Activated gamma-delta T cell treated with anti-CD3 and anti-CD28 coated beads, Interleukin-2, amount 50 U/mL, for 16 hours (primary cell): ENCODE data around the gene AIG1.
A peak's percentile ranks its signal among the peaks of the same experiment; 100 is the strongest.
"Not testable (repeated sequence)": the region's sequence is repeated elsewhere in the genome, so short reads cannot be mapped to it uniquely, and the experiment has no call there.

Experiments used
- DNase-seq: peaks from one replicate; pipeline ENCODE4 v3.0.0-alpha.2; 2020; ENCODE audit warnings: low read depth

The AIG1 gene

DNA sequence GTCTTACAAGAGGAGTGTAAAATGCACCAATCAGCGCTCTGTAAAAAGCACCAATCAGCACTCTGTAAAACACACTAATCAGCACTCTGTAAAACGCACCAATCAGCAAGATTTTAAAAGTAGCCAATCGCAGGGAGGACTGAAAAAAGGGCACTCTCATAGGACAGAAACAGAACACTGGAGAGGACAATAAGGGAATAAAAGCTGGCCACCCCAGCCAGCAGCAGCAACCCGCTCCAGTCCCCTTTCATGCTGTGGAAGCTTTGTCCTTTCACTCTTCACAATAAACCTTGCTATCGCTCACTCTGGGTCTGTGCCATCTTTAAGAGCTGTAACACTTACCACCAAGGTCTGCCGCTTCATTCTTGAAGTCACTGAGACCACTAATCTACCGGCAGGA lies 1.7 kb upstream of the AIG1 start:
- DNase-seq: no peak

DNA sequence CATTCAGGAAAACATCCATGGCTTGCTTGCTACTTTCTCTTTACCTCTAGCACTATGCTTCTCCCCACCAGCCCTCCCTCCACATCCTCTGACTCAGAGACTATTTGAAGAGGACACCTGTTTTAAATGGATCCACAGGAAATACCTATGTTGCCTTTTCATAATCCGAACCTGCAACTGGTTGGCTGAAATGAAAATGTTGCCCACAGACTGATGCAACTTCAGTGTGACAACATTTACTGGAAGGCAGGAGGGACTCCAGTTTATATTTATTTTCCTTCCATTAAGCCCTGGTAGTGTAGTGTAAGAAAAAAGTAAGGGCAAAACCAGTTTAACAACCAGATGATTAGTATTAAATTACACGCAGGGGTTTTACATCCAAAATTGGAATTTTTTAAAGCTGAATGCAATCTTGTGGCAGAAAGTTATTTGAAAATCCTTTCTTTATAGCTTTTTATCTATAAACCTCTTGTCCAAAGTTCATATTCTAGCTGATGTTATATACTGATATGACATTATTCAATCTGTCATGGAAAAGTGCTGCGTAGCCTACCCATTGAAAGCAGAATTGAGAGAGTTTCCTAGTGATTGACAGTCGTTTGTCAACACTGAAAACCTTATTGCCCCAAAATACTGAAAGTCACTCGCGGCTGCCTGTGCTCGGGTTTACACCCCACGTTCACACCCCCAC lies 881 bp upstream of the AIG1 start:
- no peak for DNase-seq

- peak; percentile 62 for DNase-seq
Observed at GRCh38 chr6:143060354-143060805, 309 bp upstream of the AIG1 start.

- no peak for DNase-seq
Observed at GRCh38 chr6:143061597-143062385, 1.1 kb downstream of the AIG1 start.

DNA sequence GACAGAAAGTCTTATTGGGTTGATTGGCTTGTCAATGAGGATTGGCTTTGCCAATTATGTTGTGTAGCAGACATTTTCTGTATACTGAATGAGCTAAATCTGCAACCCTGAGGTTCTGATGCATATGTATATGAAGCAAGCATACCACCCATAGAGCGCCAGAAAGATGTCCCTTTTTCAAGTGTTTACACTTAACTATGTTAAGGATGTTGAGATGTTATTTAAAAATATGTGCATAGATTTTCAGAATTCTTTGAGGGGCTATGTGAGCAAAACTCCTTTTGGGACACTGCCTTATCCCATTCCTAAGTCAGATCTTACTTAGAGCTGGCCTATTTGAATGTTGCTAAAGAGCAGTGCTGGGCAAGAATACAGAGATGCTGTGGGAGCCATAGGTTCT lies 1.9 kb downstream of the AIG1 start:
- no peak for DNase-seq

GRCh38 chr6:143063631-143064030 lies 2.9 kb downstream of the AIG1 start:
- no peak for DNase-seq

DNA sequence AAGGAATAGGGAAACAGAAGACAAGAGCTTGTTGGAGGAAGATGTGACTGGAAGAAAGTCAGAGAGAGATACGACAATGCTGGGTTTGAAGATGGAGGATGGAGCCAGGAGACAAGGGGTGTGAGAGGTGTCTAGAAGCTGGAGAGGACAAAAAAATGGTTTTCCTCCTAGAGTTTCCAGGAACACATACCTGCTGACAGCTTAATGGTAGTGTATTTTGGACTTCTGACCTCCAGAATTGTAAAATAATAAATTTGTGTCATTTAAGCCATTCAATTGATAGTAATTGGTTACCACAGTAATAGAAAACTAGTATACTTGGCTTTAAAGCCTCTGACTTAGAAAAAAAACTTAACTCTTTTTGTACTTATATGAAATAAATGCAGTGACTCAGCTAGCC lies 3.6 kb downstream of the AIG1 start:
- no peak for DNase-seq

- no peak for DNase-seq
Observed at GRCh38 chr6:143064951-143065683, 4.4 kb downstream of the AIG1 start.

DNA sequence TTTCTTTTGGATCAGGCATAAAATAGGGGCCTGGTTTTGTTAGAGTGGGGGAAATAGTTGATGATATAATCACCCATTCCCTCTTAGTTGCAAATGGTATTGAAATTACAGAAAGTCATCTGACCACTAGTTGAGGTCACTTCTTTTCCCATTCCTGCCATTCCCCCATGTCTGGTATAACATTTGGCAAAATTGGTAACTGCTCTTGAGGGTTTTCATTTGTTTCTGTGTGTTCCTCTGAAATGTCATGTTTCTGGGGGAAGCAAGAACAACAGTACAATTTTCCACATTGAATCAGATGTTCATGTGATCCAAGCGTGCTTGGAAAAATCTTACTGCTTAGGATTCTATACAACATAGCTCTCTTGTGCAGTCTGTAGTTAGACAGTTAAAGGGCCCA lies 7.3 kb downstream of the AIG1 start:
- no peak for DNase-seq

GRCh38 chr6:143074101-143074500 lies 13.4 kb downstream of the AIG1 start:
- DNase-seq: no peak

DNA sequence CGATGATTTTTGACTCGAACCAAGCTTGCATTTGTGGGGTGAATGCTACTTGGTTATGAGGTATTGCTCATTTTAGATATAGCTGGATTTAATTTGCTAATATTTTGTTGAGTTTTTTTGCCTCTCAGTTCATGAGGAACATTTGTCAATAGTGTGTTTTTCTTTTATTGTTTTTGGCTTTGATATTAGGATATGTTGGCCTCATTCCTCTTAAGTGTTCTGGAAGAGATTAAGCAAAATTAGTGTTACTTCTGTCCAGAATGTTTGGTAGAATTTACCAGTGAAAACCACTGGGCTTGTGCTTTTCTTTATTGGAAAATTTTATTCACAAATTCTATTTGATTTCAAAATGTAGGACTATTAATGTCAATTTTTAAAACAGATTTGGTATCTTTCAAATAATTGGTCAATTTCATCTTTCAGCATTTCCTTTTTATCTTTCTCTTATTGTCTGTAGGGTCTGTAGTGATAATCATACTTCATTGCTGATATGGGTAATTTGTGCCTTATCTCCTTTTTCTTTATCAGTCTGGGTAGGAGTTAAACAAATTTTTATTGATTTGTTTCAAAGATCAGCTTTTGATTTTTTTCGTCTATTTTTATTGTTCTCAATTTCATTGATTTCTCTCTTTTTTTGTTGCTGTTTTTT lies 14.1 kb downstream of the AIG1 start:
- DNase-seq: no peak

GRCh38 chr6:143078468-143079324 lies 18.0 kb downstream of the AIG1 start:
- DNase-seq: no peak

- DNase-seq: no peak
Observed at GRCh38 chr6:143079325-143079640, 18.6 kb downstream of the AIG1 start.

DNA sequence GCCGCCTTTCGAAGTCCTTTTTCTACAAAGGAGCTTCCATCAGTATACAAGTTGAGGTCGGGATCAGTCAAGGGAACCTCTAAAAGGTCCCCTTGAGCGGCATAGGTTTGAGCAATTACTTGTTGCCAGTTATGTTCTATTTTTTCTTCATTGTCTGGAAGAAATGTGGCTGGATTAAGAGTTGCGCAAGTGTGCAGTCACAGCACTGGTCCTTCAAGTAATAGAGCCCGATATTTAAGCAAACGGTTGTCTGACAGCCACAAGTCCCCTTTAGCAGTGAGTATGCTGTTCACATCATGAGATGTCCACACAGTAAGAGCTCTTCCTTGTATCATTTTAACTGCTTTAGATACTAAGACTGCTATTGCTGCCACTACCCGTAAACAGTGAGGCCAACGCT lies 21.6 kb downstream of the AIG1 start:
- DNase-seq: not testable (repeated sequence)

DNA sequence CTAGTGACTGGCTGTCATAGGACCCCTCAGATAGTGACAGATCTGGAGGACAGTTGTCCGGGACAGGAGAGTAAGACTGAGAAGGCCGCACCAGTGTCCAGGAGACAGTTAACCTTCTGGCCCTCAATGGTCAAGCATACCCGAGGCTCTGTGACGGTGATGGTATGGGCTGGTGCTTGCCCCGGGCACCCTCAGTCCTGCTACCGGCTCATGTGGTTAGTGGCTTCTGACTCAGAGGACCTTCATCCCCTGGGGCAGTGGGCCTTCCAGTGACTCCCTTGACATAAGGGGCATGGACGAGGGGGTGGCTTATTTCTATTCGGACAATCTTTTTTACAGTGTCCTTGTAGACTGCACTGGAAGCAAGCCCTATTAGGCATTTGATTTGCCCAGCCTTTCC lies 23.3 kb downstream of the AIG1 start:
- DNase-seq: not testable (repeated sequence)

- DNase-seq: not testable (repeated sequence)
Observed at GRCh38 chr6:143087335-143087734, 26.6 kb downstream of the AIG1 start.

GRCh38 chr6:143087856-143088255 lies 27.2 kb downstream of the AIG1 start:
- DNase-seq: no peak

DNA sequence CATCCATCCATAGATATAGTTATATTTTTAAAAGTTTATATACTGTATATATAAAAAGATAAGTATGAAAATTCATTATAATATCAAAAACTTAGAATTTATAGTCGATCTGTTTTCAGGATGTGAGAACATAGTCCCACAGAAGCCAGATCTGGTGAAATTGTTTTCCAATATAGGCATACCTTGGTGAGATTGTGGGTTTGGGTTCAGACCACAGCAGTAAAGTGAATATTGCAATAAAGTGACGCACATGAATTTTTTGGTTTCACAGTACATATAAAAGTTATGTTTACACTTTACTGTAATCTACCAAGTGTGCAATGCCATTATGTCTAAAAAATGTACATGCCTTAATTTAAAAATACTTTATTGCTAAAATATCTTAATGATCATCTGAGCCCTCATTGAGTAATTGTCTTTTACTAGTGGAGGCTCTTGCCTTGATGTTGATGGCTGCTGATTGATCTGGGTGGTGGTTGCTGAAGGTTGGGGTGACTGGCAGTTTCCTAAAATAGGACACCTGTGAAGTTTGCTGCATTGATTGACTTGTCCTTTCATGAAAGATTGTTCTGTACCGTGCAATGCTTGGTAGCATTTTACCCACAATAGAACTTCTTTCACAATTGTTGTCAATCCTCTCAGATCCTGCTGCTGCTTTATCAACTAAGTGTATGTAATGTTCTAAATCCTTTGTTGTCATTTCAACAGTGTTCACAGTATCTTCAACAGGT lies 29.8 kb downstream of the AIG1 start:
- DNase-seq: no peak

GRCh38 chr6:143092768-143093167 lies 32.1 kb downstream of the AIG1 start:
- DNase-seq: no peak

GRCh38 chr6:143093290-143093689 lies 32.6 kb downstream of the AIG1 start:
- DNase-seq: no peak

GRCh38 chr6:143096403-143096802 lies 35.7 kb downstream of the AIG1 start:
- DNase-seq: no peak
